OCI-LY7 (cell line): ENCODE measurements around the gene TRNT1. TPM values are rescaled to one million over a fixed set of nuclear protein-coding genes. Genes with fewer than 3 reads are reported as not detected.

Source experiments
- small RNA-seq: library from RNA; depleted of rRNA; stranded (forward); fragments of <200 nt; gene quantifications from one replicate; pipeline ENCODE3, GENCODE V24; 2014
- total RNA-seq, 2 experiments: library from RNA; depleted of rRNA in 1 of 2; stranded (reverse); fragments of >200 nt in 1 of 2; shearing (Covaris generic) in 1 of 2; gene quantifications; 2 replicates each; pipeline ENCODE4 v1.2.3, GENCODE V29; 2014 to 2022

Gene TRNT1
- total RNA-seq, 2 experiments from 2014 or later, result 46.5 to 58.6 TPM

Small RNAs within 50 kb of the gene (small RNA-seq; reads per million reads assigned to genes)
- gene RF00416, result not detected

Other genes starting within 250 kb of the TRNT1 start
- gene IL5RA, start 16.6 kb upstream of the TRNT1 start, total RNA-seq (2014; rRNA removed; shearing (Covaris generic)), result not detected in 2 replicates
- gene IL5RA, start 16.6 kb upstream of the TRNT1 start, total RNA-seq (2022), result not detected in 2 replicates
- 21.5 and 23.5 TPM in 2 replicates for gene CRBN, start 52.8 kb downstream of the TRNT1 start, total RNA-seq (2014; rRNA removed; shearing (Covaris generic))
- gene CRBN, start 52.8 kb downstream of the TRNT1 start, total RNA-seq (2022), result 32.5 and 33.2 TPM in 2 replicates